Breast epithelium (tissue), 4 donors: ENCODE measurements around the gene CGRRF1. TPM values are rescaled to one million over a fixed set of nuclear protein-coding genes. Genes with fewer than 3 reads are reported as not detected.

Experiments used
- DNase-seq, 2 donors: peaks; one replicate each; pipeline ENCODE4 v3.0.0-alpha.2; 2019; ENCODE audit warnings: low spot score in 2 of 2
- H3K27ac ChIP-seq, 2 donors: fragments of 200-600 bp; sonication (generic) in 1 of 2; one replicate each; pipeline ENCODE4 v1.5.1; 2016 to 2019; ENCODE audit warnings: mild to moderate bottlenecking in 1 of 2
- H3K27me3 ChIP-seq, 2 donors: fragments of 200-600 bp; sonication (generic) in 1 of 2; one replicate each; pipeline versions ENCODE4 v1.5.1 to v1.6.0; 2017 to 2019; ENCODE audit warnings: control low read depth in 1 of 2, mild to moderate bottlenecking in 1 of 2
- H3K36me3 ChIP-seq: fragments of 200-600 bp; one replicate; pipeline ENCODE4 v1.5.1; 2019
- H3K4me1 ChIP-seq, 2 donors: fragments of 200-600 bp; sonication (generic); one replicate each; pipeline ENCODE4 v1.5.1; 2016 to 2019; ENCODE audit warnings: control low read depth in 1 of 2
- H3K4me3 ChIP-seq, 3 donors: fragments of 200-600 bp; sonication (generic); 1 replicate in 2 of 3; 2 replicates in 1 of 3; pipeline ENCODE4 v1.5.1; 2016 to 2019; ENCODE audit warnings: mild to moderate bottlenecking in 3 of 3, moderate library complexity in 2 of 3
- H3K9me3 ChIP-seq, 2 donors: fragments of 200-600 bp; sonication (generic) in 1 of 2; one replicate each; pipeline ENCODE4 v1.5.1; 2016 to 2019; ENCODE audit warnings: control low read depth in 1 of 2
- POLR2A ChIP-seq: fragments of 450-650 bp; IDR thresholded peaks from one replicate; pipeline ENCODE4 v1.6.1; 2016; ENCODE audit warnings: antibody characterized with exemption, mild to moderate bottlenecking, moderate library complexity
- POLR2AphosphoS5 ChIP-seq, 3 donors: sonication (generic); formaldehyde crosslinking; IDR thresholded peaks; one replicate each; pipeline ENCODE4 v1.6.1; 2017; ENCODE audit warnings: antibody characterized with exemption in 3 of 3
- intact Hi-C: fragments of 100-400 bp; cut with DNase I; formaldehyde crosslinking; loops from one replicate; pipeline ENCODE4 v1.15.1; 2023; ENCODE audit warnings: low total_unique reads
- total RNA-seq, 3 donors: library from RNA; depleted of rRNA; stranded (reverse); fragments of >200 nt; gene quantifications; one replicate each; pipeline ENCODE4 v1.1.0, GENCODE V29; 2016
- TF ChIP-seq, protein P1 (sequence below), 3 donors: fragments of 450-650 bp; IDR thresholded peaks; one replicate each; pipeline ENCODE4 v1.5.1; 2016 to 2017; ENCODE audit warnings: antibody characterized with exemption in 3 of 3, mild to moderate bottlenecking in 3 of 3, moderate library complexity in 3 of 3

The CGRRF1 gene
- total RNA-seq, 3 donors from 2014 or later: 21.0 to 25.5 (median 23.6) TPM

DNA sequence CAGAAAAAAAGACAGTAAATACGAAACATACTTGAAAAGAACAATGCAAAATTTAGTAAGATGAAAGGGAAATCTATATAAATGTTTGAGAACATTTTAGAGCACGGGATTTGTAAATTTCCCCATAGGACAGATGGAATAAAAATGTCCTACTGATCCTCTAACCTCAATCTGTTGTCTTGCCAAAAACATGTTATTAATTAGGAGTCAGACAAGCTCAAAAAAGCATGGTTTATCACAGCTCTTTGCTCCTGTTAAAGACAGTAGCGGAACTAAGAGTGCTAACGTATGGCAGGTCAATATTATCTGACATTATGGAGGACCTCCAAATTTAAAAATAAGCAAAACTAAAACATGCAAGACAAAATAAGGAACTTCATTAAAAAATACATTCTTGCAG is 33.8 kb upstream of the CGRRF1 start:
- H3K27me3 ChIP-seq: no peaks in the 10 kb centered on the region
- no peak for DNase-seq
- no peak overlapping the region for H3K4me3 ChIP-seq
- intact Hi-C loops: no loop called here
- H3K36me3 ChIP-seq: no peaks in the 10 kb centered on the region
- TF ChIP-seq, protein P1, sequence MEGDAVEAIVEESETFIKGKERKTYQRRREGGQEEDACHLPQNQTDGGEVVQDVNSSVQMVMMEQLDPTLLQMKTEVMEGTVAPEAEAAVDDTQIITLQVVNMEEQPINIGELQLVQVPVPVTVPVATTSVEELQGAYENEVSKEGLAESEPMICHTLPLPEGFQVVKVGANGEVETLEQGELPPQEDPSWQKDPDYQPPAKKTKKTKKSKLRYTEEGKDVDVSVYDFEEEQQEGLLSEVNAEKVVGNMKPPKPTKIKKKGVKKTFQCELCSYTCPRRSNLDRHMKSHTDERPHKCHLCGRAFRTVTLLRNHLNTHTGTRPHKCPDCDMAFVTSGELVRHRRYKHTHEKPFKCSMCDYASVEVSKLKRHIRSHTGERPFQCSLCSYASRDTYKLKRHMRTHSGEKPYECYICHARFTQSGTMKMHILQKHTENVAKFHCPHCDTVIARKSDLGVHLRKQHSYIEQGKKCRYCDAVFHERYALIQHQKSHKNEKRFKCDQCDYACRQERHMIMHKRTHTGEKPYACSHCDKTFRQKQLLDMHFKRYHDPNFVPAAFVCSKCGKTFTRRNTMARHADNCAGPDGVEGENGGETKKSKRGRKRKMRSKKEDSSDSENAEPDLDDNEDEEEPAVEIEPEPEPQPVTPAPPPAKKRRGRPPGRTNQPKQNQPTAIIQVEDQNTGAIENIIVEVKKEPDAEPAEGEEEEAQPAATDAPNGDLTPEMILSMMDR (IDR thresholded peaks at IDR 0.05): no peak
- TF ChIP-seq POLR2A: no peak
- H3K27ac ChIP-seq: no peak overlapping the region
- no peaks in the 10 kb centered on the region for H3K4me1 ChIP-seq
- no peaks in the 10 kb centered on the region for H3K9me3 ChIP-seq

DNA sequence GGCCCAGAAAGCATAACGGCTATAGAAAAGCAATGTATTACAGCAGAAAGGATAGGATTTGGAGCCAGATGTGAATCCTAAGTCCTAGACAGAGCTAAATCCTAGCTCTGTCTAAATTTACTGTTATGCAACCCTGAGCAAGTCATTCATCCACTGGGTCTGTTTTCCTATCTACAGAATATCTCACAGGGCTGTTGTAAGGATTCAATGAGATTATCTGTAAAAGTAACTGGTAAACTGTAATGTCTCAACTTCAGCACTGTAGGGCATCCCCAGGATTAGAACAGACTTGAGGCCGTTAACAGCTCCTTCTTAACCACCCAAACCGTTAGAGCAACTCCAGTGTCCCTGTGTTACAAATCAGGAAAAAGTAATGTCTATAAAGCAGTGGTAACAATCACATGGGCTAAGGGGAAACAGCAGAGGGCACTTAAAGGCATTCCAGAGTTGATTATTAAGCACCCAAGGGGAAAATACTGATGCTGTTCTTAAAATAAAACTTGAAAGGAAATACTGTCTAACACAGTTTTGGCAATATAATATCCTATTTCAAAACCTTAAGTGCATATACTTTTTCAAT is 31.0 kb upstream of the CGRRF1 start:
- Histone ChIP-seq H3K36me3 (no peaks in the 10 kb centered on the region), H3K9me3 (no peaks in the 10 kb centered on the region), H3K27ac (no peak overlapping the region), H3K27me3 (no peaks in the 10 kb centered on the region), H3K4me3 (no peak overlapping the region), H3K4me1 (no peaks in the 10 kb centered on the region)
- TF ChIP-seq POLR2A (no peak), POLR2AphosphoS5 (IDR thresholded peaks at IDR 0.05) (no peak)
- TF ChIP-seq, protein P1 (IDR thresholded peaks at IDR 0.05): no peak
- intact Hi-C loops: no loop called here
- no peak for DNase-seq

DNA sequence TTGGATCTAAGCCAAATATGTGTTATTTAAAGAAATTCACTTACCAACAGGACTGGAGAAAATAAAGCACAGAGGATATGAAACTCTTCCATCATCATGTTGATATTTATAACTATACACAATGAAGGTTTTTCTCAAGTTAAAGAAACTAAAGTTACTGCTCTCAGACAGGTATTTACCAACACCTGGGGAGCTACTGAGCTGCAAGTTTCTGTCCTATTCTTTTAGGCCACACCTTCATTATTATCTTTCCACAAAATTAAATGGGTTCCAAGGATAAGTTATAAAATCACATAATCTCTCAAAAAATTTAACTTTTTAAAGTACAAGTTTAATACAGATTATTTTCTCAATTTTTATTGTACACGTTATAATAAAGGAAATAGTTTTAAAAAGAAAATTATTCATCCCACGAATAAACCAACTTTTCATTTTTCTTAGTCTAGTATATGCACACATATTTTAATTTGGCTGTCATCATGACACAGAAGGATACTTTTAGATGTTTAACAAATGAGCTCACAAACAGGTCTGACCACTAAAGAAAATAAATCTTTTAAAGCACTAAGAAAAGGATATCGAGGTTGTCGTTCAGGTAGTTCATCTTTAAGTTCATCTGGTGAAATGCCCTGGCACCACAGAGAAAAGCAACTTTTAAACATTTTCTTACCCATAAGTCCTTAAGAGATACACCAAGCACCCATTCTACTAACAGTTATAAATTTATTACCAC is 28.7 kb upstream of the CGRRF1 start:
- no peaks in the 10 kb centered on the region for H3K9me3 ChIP-seq
- no peaks in the 10 kb centered on the region for H3K27me3 ChIP-seq
- TF ChIP-seq, protein P1 (IDR thresholded peaks at IDR 0.05): no peak
- TF ChIP-seq POLR2A: no peak
- TF ChIP-seq POLR2AphosphoS5 (IDR thresholded peaks at IDR 0.05): no peak
- intact Hi-C loops: no loop called here
- no peaks in the 10 kb centered on the region for H3K36me3 ChIP-seq
- H3K4me1 ChIP-seq: no peaks in the 10 kb centered on the region
- no peak for DNase-seq
- no peak overlapping the region for H3K27ac ChIP-seq
- H3K4me3 ChIP-seq: no peak overlapping the region

DNA sequence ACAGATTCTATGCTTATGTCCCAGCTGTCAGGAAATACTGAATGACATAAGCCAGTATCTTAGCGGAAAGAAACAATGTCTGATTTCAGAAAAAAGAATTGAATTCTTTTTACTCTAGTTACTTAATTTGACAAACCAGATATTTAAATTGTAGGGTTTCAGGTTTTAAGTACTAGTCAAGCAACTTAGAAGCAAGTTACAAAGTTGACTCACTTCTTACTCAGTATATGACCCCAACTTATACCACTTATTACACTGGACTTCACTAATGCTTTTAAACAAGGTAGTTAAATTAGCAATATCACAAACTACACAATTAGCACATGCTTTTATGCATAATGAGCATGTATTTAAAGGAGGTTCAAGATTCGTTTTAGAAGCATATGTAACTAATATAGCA is 28.0 kb upstream of the CGRRF1 start:
- intact Hi-C loops: no loop called here
- no peaks in the 10 kb centered on the region for H3K9me3 ChIP-seq
- H3K27me3 ChIP-seq: no peaks in the 10 kb centered on the region
- no peak for TF ChIP-seq POLR2A
- TF ChIP-seq POLR2AphosphoS5 (IDR thresholded peaks at IDR 0.05): no peak
- TF ChIP-seq, protein P1 (IDR thresholded peaks at IDR 0.05): no peak
- H3K36me3 ChIP-seq: no peaks in the 10 kb centered on the region
- no peaks in the 10 kb centered on the region for H3K4me1 ChIP-seq
- no peak overlapping the region for H3K27ac ChIP-seq
- no peak for DNase-seq
- H3K4me3 ChIP-seq: no peak overlapping the region

DNA sequence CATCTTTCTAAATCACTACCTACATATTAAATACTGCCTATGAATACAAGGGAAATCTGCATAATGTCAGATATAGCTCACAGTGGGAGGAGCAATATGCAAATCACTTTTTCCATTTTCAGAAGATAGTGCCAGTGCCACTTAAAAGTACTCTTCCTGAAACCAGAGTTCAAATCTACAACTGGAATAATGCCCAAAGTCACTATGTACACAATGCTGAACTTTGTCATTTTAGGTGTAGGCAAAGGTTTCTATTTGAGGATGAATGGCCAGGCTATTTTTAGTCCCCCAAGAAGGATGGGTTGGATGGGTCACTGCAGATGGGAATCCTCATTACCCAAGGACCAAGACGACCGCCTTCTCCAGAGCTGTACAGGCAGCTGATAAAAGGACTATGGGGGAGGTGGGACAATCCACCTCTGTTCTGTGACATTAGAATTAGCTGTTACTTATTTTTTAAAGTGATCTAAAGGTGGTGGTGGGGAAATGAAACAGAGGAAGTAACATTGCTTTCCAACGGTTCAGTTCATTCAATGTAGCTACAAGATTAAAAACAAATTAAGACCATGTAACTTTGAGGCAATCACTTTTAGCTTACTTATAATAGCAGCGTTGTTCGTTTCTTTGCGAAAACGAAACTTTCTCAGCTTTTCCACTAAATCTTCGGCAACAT is 26.5 kb upstream of the CGRRF1 start:
- no peaks in the 10 kb centered on the region for H3K36me3 ChIP-seq
- no peak overlapping the region for H3K4me3 ChIP-seq
- intact Hi-C loops: no loop called here
- TF ChIP-seq, protein P1 (IDR thresholded peaks at IDR 0.05): no peak
- TF ChIP-seq POLR2AphosphoS5 (IDR thresholded peaks at IDR 0.05) (no peak), POLR2A (no peak)
- H3K27me3 ChIP-seq: no peaks in the 10 kb centered on the region
- DNase-seq: no peak
- H3K9me3 ChIP-seq: no peaks in the 10 kb centered on the region
- no peak overlapping the region for H3K27ac ChIP-seq
- no peaks in the 10 kb centered on the region for H3K4me1 ChIP-seq
